WTC11 (cell line): ENCODE results near the gene HPCA. TPM values are rescaled to one million over a fixed set of nuclear protein-coding genes. Genes with fewer than 3 reads are reported as not detected.

Experiments used
- ATAC-seq: fragments of 200-7000 bp; cut with Tn5 transposase; 2 replicates; pipeline ENCODE4 v1.10.0; 2021; ENCODE audit warnings: mild to moderate bottlenecking, moderate library complexity
- CTCF ChIA-PET: fragments of 300-600 bp; sonication (Branson Sonifier 250); formaldehyde crosslinking; loops from one replicate; lab custom pipeline; 2021; ENCODE audit warnings: antibody characterized with exemption; lab: Charles Lee
- POLR2A ChIA-PET: fragments of 350-600 bp; sonication (Branson Sonifier 250); formaldehyde crosslinking; loops from one replicate; lab custom pipeline; 2021; ENCODE audit warnings: antibody characterized with exemption; lab: Charles Lee
- DNase-seq: peaks from one replicate; pipeline ENCODE4 v3.0.0; 2021; ENCODE audit warnings: low spot score
- H3K27ac Mint-ChIP-seq: 2 replicates; pipeline ENCODE4 v1.8.0; 2021; ENCODE audit warnings: mixed read lengths
- H3K27me3 Mint-ChIP-seq: 2 replicates; pipeline ENCODE4 v1.8.0; 2021; ENCODE audit warnings: low read depth, mild to moderate bottlenecking, moderate library complexity, mixed read lengths
- H3K36me3 Mint-ChIP-seq: 2 replicates; pipeline ENCODE4 v1.8.0; 2021; ENCODE audit warnings: mixed read lengths
- H3K4me1 Mint-ChIP-seq: 2 replicates; pipeline ENCODE4 v1.8.0; 2022; ENCODE audit warnings: mixed read lengths
- H3K4me3 Mint-ChIP-seq: 2 replicates; pipeline ENCODE4 v1.8.0; 2021; ENCODE audit warnings: mild to moderate bottlenecking, moderate library complexity, mixed read lengths
- H3K9me3 Mint-ChIP-seq: 2 replicates; pipeline ENCODE4 v1.8.0; 2021; ENCODE audit warnings: mixed read lengths
- ETV6 ChIP-seq: sonication (generic); formaldehyde crosslinking; IDR thresholded peaks from 2 replicates; pipeline ENCODE4 v1.8.1; 2022; ENCODE audit warnings: mild to moderate bottlenecking, missing genetic modification reagents
- FOXP1 ChIP-seq: sonication (generic); formaldehyde crosslinking; IDR thresholded peaks from 2 replicates; pipeline ENCODE4 v1.8.0; 2022; ENCODE audit warnings: missing genetic modification reagents, mild to moderate bottlenecking, moderate library complexity, borderline replicate concordance
- HMGA2 ChIP-seq: fragments of 250-450 bp; sonication (Bioruptor Pico); IDR thresholded peaks from 2 replicates; pipeline ENCODE4 v1.4.0; 2021; ENCODE audit warnings: mild to moderate bottlenecking, moderate library complexity
- IRF2 ChIP-seq: sonication (generic); formaldehyde crosslinking; IDR thresholded peaks from 2 replicates; pipeline ENCODE4 v1.8.0; 2022; ENCODE audit warnings: low read depth, missing genetic modification reagents, borderline replicate concordance
- JUN ChIP-seq: sonication (generic); formaldehyde crosslinking; IDR thresholded peaks from 2 replicates; pipeline ENCODE4 v1.8.0; 2023; ENCODE audit warnings: mild to moderate bottlenecking, missing genetic modification reagents
- NFYB ChIP-seq: sonication (generic); formaldehyde crosslinking; conservative IDR thresholded peaks from 2 replicates; pipeline ENCODE4 v1.8.0; 2022; ENCODE audit warnings: low read depth, missing genetic modification reagents
- NR1H2 ChIP-seq: sonication (generic); formaldehyde crosslinking; IDR thresholded peaks from 2 replicates; pipeline ENCODE4 v1.9.0; 2021; ENCODE audit warnings: mild to moderate bottlenecking, moderate library complexity, missing genetic modification reagents
- NR2C2 ChIP-seq: sonication (generic); formaldehyde crosslinking; IDR thresholded peaks from 2 replicates; pipeline ENCODE4 v1.8.0; 2022; ENCODE audit warnings: mild to moderate bottlenecking, missing genetic modification reagents
- PRRX2 ChIP-seq: fragments of 250-450 bp; sonication (Bioruptor Pico); IDR thresholded peaks from 2 replicates; pipeline ENCODE4 v1.8.0; 2021; ENCODE audit warnings: mild to moderate bottlenecking
- SP1 ChIP-seq: sonication (generic); formaldehyde crosslinking; conservative IDR thresholded peaks from 2 replicates; pipeline ENCODE4 v1.8.1; 2022; ENCODE audit warnings: missing genetic modification reagents
- TEAD1 ChIP-seq: sonication (generic); formaldehyde crosslinking; IDR thresholded peaks from 2 replicates; pipeline ENCODE4 v1.8.0; 2022; ENCODE audit warnings: mild to moderate bottlenecking, missing genetic modification reagents
- TP53 ChIP-seq: sonication (generic); formaldehyde crosslinking; IDR thresholded peaks from 2 replicates; pipeline ENCODE4 v1.8.1; 2023; ENCODE audit warnings: mild to moderate bottlenecking, missing genetic modification reagents
- ZNF138 ChIP-seq: sonication (generic); formaldehyde crosslinking; conservative IDR thresholded peaks from 2 replicates; pipeline ENCODE4 v1.8.1; 2022; ENCODE audit warnings: mild to moderate bottlenecking, moderate library complexity, missing genetic modification reagents
- ZNF317 ChIP-seq: sonication (generic); formaldehyde crosslinking; IDR thresholded peaks from 2 replicates; pipeline ENCODE4 v1.8.1; 2023; ENCODE audit warnings: low read depth, mild to moderate bottlenecking, moderate library complexity, missing genetic modification reagents, borderline replicate concordance
- ZNF416 ChIP-seq: fragments of 250-450 bp; sonication (Bioruptor Pico); IDR thresholded peaks from 2 replicates; pipeline ENCODE4 v1.9.0; 2021; ENCODE audit warnings: mild to moderate bottlenecking, inconsistent platforms
- total RNA-seq: library from RNA; stranded (reverse); gene quantifications from 3 replicates; pipeline ENCODE4 v1.2.3, GENCODE V29; 2021
- TF ChIP-seq, protein P1 (sequence below): fragments of 250-450 bp; sonication (Bioruptor Pico); IDR thresholded peaks from 2 replicates; pipeline ENCODE4 v1.8.0; 2021; ENCODE audit warnings: mild to moderate bottlenecking
- TF ChIP-seq, protein P2 (sequence below): sonication (generic); formaldehyde crosslinking; IDR thresholded peaks from 2 replicates; pipeline ENCODE4 v1.8.1; 2023; ENCODE audit warnings: mild to moderate bottlenecking, missing genetic modification reagents
- TF ChIP-seq, protein P3 (sequence below): fragments of 250-450 bp; sonication (Bioruptor Pico); IDR thresholded peaks from 2 replicates; pipeline ENCODE4 v1.9.0; 2021; ENCODE audit warnings: mild to moderate bottlenecking
- TF ChIP-seq, protein P4 (sequence below): sonication (generic); formaldehyde crosslinking; IDR thresholded peaks from 2 replicates; pipeline ENCODE4 v1.8.1; 2023; ENCODE audit warnings: mild to moderate bottlenecking, missing genetic modification reagents
- TF ChIP-seq, protein P5 (sequence below): fragments of 250-450 bp; sonication (Bioruptor Pico); IDR thresholded peaks from 2 replicates; pipeline ENCODE4 v1.9.0; 2021; ENCODE audit warnings: mild to moderate bottlenecking
- TF ChIP-seq, protein P6 (sequence below): fragments of 250-450 bp; sonication (Bioruptor Pico); IDR thresholded peaks from 2 replicates; pipeline ENCODE4 v2.1.2; 2022; ENCODE audit warnings: mild to moderate bottlenecking, moderate library complexity
- TF ChIP-seq, protein P7 (sequence below): sonication (generic); formaldehyde crosslinking; IDR thresholded peaks from 2 replicates; pipeline ENCODE4 v1.8.1; 2023; ENCODE audit warnings: mild to moderate bottlenecking, missing genetic modification reagents, moderate library complexity
- TF ChIP-seq, protein P8 (sequence below): sonication (generic); formaldehyde crosslinking; IDR thresholded peaks from 2 replicates; pipeline ENCODE4 v1.8.0; 2022; ENCODE audit warnings: mild to moderate bottlenecking, missing genetic modification reagents

HPCA gene
- total RNA-seq, 1 experiment from 2014 or later = 1.9 TPM

DNA sequence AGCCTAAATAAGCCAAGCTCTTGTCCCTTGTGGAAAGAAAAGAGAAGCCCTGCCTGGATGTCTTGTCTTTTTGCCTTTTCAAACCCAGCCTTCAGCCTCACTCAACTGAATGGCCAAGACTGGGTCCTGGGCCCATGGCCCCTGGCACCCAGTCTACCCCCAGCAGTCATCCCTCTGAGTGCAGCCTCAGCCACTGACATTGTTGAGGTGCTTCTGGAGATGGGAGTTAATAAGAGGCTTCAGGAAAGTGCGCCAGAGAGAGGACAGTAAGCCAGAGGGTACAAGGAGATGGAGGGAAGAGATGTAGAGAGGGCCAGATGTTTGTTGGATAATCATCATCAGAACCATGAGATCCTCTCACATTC is 22.4 kb upstream of the HPCA start:
- Mint-ChIP-seq H3K4me1 (no peaks in the 10 kb centered on the region; the same call in 1 of the 2 replicates), H3K27me3 (peaks cover 10% of the 10 kb centered on the region), H3K9me3 (no peaks in the 10 kb centered on the region), H3K27ac (no peak overlapping the region), H3K36me3 (peaks cover 6% of the 10 kb centered on the region), H3K4me3 (no peak overlapping the region)
- DNase-seq (no peak), ATAC-seq (no peak)
- ChIA-PET CTCF (interaction anchor here (1.1 to 2.8 kb wide), 2 partner anchors 9 to 12 kb away, joined by 5 to 14 read pairs; no protein-coding TSS in a partner anchor), POLR2A (no interaction called here)
- TF ChIP-seq IRF2 (CRISPR knock-in tag) (no peak), JUN (CRISPR knock-in tag) (no peak), FOXP1 (CRISPR knock-in tag) (no peak), ZNF317 (CRISPR knock-in tag) (no peak), TEAD1 (no peak), NFYB (CRISPR knock-in tag) (no peak), PRRX2 (CRISPR knock-in tag) (no peak), ETV6 (CRISPR knock-in tag) (no peak)
- TF ChIP-seq, protein P1, sequence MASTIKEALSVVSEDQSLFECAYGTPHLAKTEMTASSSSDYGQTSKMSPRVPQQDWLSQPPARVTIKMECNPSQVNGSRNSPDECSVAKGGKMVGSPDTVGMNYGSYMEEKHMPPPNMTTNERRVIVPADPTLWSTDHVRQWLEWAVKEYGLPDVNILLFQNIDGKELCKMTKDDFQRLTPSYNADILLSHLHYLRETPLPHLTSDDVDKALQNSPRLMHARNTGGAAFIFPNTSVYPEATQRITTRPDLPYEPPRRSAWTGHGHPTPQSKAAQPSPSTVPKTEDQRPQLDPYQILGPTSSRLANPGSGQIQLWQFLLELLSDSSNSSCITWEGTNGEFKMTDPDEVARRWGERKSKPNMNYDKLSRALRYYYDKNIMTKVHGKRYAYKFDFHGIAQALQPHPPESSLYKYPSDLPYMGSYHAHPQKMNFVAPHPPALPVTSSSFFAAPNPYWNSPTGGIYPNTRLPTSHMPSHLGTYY (CRISPR knock-in tag) = no peak
- TF ChIP-seq, protein P2, sequence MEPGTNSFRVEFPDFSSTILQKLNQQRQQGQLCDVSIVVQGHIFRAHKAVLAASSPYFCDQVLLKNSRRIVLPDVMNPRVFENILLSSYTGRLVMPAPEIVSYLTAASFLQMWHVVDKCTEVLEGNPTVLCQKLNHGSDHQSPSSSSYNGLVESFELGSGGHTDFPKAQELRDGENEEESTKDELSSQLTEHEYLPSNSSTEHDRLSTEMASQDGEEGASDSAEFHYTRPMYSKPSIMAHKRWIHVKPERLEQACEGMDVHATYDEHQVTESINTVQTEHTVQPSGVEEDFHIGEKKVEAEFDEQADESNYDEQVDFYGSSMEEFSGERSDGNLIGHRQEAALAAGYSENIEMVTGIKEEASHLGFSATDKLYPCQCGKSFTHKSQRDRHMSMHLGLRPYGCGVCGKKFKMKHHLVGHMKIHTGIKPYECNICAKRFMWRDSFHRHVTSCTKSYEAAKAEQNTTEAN (CRISPR knock-in tag) = no peak
- TF ChIP-seq, protein P3, sequence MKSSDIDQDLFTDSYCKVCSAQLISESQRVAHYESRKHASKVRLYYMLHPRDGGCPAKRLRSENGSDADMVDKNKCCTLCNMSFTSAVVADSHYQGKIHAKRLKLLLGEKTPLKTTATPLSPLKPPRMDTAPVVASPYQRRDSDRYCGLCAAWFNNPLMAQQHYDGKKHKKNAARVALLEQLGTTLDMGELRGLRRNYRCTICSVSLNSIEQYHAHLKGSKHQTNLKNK = no peak
- TF ChIP-seq, protein P4, sequence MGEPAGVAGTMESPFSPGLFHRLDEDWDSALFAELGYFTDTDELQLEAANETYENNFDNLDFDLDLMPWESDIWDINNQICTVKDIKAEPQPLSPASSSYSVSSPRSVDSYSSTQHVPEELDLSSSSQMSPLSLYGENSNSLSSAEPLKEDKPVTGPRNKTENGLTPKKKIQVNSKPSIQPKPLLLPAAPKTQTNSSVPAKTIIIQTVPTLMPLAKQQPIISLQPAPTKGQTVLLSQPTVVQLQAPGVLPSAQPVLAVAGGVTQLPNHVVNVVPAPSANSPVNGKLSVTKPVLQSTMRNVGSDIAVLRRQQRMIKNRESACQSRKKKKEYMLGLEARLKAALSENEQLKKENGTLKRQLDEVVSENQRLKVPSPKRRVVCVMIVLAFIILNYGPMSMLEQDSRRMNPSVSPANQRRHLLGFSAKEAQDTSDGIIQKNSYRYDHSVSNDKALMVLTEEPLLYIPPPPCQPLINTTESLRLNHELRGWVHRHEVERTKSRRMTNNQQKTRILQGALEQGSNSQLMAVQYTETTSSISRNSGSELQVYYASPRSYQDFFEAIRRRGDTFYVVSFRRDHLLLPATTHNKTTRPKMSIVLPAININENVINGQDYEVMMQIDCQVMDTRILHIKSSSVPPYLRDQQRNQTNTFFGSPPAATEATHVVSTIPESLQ (CRISPR knock-in tag) = no peak

DNA sequence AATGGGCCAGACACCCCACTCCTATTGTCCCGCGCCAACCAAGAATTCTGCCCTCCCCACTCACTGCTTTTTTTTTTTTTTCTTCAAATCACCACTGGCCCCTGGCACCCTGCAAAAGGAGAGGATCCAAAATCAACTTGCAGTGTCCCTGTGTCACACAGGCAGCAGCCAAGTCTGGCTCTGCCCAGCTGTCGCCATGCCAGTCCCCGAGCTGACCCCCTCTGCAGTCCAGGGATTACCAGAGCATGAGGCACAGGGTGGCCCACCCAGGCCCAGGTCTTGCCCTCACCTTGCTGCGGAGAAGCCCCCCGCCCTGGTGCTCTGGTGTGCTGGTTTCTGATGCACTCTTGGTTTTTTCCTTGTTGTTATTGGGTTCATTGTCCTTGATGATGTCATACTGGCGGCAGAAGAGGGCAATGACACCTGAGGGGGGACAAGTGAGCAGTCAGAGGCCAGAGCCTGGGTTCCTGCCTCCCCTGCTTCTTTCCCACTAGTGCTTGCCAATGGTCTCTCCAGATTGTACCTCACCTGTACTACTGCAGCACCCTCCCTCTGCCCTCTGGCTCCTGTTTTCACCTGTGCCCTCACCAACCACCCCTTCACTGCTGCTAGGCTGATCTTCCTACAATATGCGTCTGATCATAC is 21.8 kb upstream of the HPCA start:
- DNase-seq (no peak), ATAC-seq (no peak)
- Mint-ChIP-seq H3K36me3 (peaks cover 6% of the 10 kb centered on the region), H3K4me1 (peaks cover 4% of the 10 kb centered on the region), H3K27ac (no peak overlapping the region), H3K9me3 (no peaks in the 10 kb centered on the region), H3K27me3 (peaks cover 16% of the 10 kb centered on the region), H3K4me3 (no peak overlapping the region)
- ChIA-PET POLR2A (no interaction called here), CTCF (interaction anchor here (2.8 kb wide), 1 partner anchor 12 kb away, joined by 14 read pairs; no protein-coding TSS in a partner anchor)
- no peak for TF ChIP-seq JUN (CRISPR knock-in tag)
- TF ChIP-seq, protein P5, sequence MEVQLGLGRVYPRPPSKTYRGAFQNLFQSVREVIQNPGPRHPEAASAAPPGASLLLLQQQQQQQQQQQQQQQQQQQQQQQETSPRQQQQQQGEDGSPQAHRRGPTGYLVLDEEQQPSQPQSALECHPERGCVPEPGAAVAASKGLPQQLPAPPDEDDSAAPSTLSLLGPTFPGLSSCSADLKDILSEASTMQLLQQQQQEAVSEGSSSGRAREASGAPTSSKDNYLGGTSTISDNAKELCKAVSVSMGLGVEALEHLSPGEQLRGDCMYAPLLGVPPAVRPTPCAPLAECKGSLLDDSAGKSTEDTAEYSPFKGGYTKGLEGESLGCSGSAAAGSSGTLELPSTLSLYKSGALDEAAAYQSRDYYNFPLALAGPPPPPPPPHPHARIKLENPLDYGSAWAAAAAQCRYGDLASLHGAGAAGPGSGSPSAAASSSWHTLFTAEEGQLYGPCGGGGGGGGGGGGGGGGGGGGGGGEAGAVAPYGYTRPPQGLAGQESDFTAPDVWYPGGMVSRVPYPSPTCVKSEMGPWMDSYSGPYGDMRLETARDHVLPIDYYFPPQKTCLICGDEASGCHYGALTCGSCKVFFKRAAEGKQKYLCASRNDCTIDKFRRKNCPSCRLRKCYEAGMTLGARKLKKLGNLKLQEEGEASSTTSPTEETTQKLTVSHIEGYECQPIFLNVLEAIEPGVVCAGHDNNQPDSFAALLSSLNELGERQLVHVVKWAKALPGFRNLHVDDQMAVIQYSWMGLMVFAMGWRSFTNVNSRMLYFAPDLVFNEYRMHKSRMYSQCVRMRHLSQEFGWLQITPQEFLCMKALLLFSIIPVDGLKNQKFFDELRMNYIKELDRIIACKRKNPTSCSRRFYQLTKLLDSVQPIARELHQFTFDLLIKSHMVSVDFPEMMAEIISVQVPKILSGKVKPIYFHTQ (CRISPR knock-in tag) = no peak
- TF ChIP-seq ZNF416 = no peak
- no peak for TF ChIP-seq TP53 (CRISPR knock-in tag)
- no peak for TF ChIP-seq ZNF138 (CRISPR knock-in tag)
- TF ChIP-seq HMGA2 (CRISPR knock-in tag) = no peak
- no peak for TF ChIP-seq TEAD1
- no peak for TF ChIP-seq NR2C2 (CRISPR knock-in tag)
- no peak for TF ChIP-seq NR1H2 (CRISPR knock-in tag)
- TF ChIP-seq, protein P6, sequence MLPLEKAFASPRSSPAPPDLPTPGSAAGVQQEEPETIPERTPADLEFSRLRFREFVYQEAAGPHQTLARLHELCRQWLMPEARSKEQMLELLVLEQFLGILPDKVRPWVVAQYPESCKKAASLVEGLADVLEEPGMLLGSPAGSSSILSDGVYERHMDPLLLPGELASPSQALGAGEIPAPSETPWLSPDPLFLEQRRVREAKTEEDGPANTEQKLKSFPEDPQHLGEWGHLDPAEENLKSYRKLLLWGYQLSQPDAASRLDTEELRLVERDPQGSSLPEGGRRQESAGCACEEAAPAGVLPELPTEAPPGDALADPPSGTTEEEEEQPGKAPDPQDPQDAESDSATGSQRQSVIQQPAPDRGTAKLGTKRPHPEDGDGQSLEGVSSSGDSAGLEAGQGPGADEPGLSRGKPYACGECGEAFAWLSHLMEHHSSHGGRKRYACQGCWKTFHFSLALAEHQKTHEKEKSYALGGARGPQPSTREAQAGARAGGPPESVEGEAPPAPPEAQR = no peak
- TF ChIP-seq, protein P7, sequence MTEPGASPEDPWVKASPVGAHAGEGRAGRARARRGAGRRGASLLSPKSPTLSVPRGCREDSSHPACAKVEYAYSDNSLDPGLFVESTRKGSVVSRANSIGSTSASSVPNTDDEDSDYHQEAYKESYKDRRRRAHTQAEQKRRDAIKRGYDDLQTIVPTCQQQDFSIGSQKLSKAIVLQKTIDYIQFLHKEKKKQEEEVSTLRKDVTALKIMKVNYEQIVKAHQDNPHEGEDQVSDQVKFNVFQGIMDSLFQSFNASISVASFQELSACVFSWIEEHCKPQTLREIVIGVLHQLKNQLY (CRISPR knock-in tag) = no peak
- TF ChIP-seq SP1 (CRISPR knock-in tag) = no peak
- TF ChIP-seq, protein P8, sequence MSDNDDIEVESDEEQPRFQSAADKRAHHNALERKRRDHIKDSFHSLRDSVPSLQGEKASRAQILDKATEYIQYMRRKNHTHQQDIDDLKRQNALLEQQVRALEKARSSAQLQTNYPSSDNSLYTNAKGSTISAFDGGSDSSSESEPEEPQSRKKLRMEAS (CRISPR knock-in tag) = no peak
